SH-SY5Y (cell line): ENCODE data around the gene LSM10.

Experiments used
- GATA2 ChIP-seq: IDR thresholded peaks from 2 replicates; pipeline ENCODE4 v1.6.1; 2011; ENCODE audit warnings: mild to moderate bottlenecking, low read depth, low read length
- GATA3 ChIP-seq: IDR thresholded peaks from 2 replicates; pipeline ENCODE4 v1.6.1; 2011; ENCODE audit warnings: low read depth, mild to moderate bottlenecking, low read length, moderate library complexity

GRCh38 chr1:36365381-36365780, 32.3 kb downstream of the LSM10 start:
- no peak for TF ChIP-seq GATA2
- TF ChIP-seq GATA3, result no peak
